ENCODE data around the gene SIRT5.

SIRT5 gene

GRCh38 chr6:13572240-13572639 lies 2.2 kb upstream of the SIRT5 start:
- H3K36me3 ChIP-seq (ENCODE audit: control insufficient read depth in 4 of 4, insufficient read depth in 4 of 4, low read length in 3 of 4): peaks cover 0 to 5% (median 0%) of the 10 kb centered on the region in 4 experiments
- no peak overlapping the region for H3K27ac ChIP-seq (ENCODE audit: insufficient read depth in 1 of 2, low read depth in 1 of 2, low read length in 2 of 2, poor library complexity in 1 of 2, severe bottlenecking in 2 of 2)
- H3K27me3 ChIP-seq (replicated peaks in 2 of 5; ENCODE audit: control insufficient read depth in 4 of 5, insufficient read depth in 5 of 5, low read length in 4 of 5): no peaks in the 10 kb centered on the region
- ChIA-PET POLR2A (no interaction called here), CTCF (interaction anchor here (0.9 to 5.4 kb wide), 7 partner anchors 10 to 118 kb away, joined by 3 to 44 read pairs (median 4); partner anchors contain the start of gene NOL7)
- no peak for DNase-seq
- WGBS (ENCODE audit: insufficient coverage): 80% methylated on average over 5 of the region's 7 CpGs
- no peaks in the 10 kb centered on the region for H3K9me3 ChIP-seq (ENCODE audit: control extremely low read depth in 1 of 5, control insufficient read depth in 4 of 5, insufficient read depth in 2 of 5, low read depth in 1 of 5, low read length in 4 of 5)
- H3K4me1 ChIP-seq (ENCODE audit: control extremely low read depth in 1 of 4, control insufficient read depth in 4 of 4, insufficient read depth in 4 of 4, low read length in 3 of 4): peaks cover 6 to 18% (median 16%) of the 10 kb centered on the region in 4 experiments
- H3K4me3 ChIP-seq (ENCODE audit: control insufficient read depth in 1 of 7, extremely low read depth in 1 of 7, insufficient read depth in 4 of 7, low read depth in 2 of 7, low read length in 6 of 7): no peak overlapping the region

GRCh38 chr6:13572951-13573654 lies 1.3 kb upstream of the SIRT5 start:
- Histone ChIP-seq H3K9me3 (ENCODE audit: control extremely low read depth in 1 of 5, control insufficient read depth in 4 of 5, insufficient read depth in 2 of 5, low read depth in 1 of 5, low read length in 4 of 5) (peaks cover 0 to 2% (median 0%) of the 10 kb centered on the region in 5 experiments), H3K27me3 (replicated peaks in 2 of 5; ENCODE audit: control insufficient read depth in 4 of 5, insufficient read depth in 5 of 5, low read length in 4 of 5) (no peaks in the 10 kb centered on the region), H3K36me3 (ENCODE audit: control insufficient read depth in 4 of 4, insufficient read depth in 4 of 4, low read length in 3 of 4) (peaks cover 0 to 5% (median 2%) of the 10 kb centered on the region in 4 experiments), H3K4me3 (ENCODE audit: control insufficient read depth in 1 of 7, extremely low read depth in 1 of 7, insufficient read depth in 4 of 7, low read depth in 2 of 7, low read length in 6 of 7) (peak overlapping the region in 5 of 7 experiments; percentile 56 to 93 (median 87)), H3K27ac (ENCODE audit: insufficient read depth in 1 of 2, low read depth in 1 of 2, low read length in 2 of 2, poor library complexity in 1 of 2, severe bottlenecking in 2 of 2) (peak overlapping the region in 1 of 2 experiments; percentile 87), H3K4me1 (ENCODE audit: control extremely low read depth in 1 of 4, control insufficient read depth in 4 of 4, insufficient read depth in 4 of 4, low read length in 3 of 4) (peaks cover 6 to 18% (median 16%) of the 10 kb centered on the region in 4 experiments)
- DNase-seq: no peak
- ChIA-PET POLR2A (no interaction called here), CTCF (interaction anchor here (0.5 to 5.4 kb wide), 9 partner anchors 11 to 263 kb away, joined by 3 to 44 read pairs (median 4); partner anchors contain the start of gene NOL7)
- WGBS (ENCODE audit: insufficient coverage): 89% methylated on average over 6 of the region's 16 CpGs

DNA sequence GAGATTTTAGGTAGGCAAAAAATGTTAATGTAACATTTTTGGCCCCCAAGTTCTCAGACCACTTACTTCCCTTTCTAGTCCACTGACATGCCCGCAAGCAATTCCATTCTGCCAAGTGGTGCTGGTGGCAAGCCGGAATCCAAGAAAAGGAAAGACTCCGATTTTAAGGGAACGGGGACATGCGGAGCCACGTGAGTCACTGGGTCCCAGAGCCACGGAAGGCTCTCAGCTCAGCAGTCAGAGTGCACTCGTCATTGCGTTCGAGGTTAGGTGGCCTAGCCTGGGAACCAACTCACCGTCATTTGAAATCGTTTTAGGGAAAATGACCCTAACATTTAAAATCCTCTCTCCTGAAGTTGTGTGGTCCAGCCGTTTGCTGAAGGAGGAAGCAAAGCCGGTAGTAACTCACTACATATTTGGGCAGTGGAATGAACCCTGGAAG lies 711 bp upstream of the SIRT5 start:
- H3K9me3 ChIP-seq (ENCODE audit: control extremely low read depth in 1 of 5, control insufficient read depth in 4 of 5, insufficient read depth in 2 of 5, low read depth in 1 of 5, low read length in 4 of 5): peaks cover 0 to 2% (median 0%) of the 10 kb centered on the region in 5 experiments
- 9% methylated on average over 11 of the region's 14 CpGs for WGBS (ENCODE audit: insufficient coverage)
- H3K4me3 ChIP-seq (ENCODE audit: control insufficient read depth in 1 of 7, extremely low read depth in 1 of 7, insufficient read depth in 4 of 7, low read depth in 2 of 7, low read length in 6 of 7): peak overlapping the region in 6 of 7 experiments; percentile 56 to 93 (median 86)
- peak; percentile 49 to 76 (median 73) for DNase-seq
- no peaks in the 10 kb centered on the region for H3K27me3 ChIP-seq (replicated peaks in 2 of 5; ENCODE audit: control insufficient read depth in 4 of 5, insufficient read depth in 5 of 5, low read length in 4 of 5)
- ChIA-PET CTCF (interaction anchor here (0.5 to 5.4 kb wide), 9 partner anchors 11 to 263 kb away, joined by 3 to 44 read pairs (median 5); partner anchors contain the start of gene NOL7), POLR2A (interaction anchor here (1.7 kb wide), 1 partner anchor 47 kb away, joined by 9 read pairs; no protein-coding TSS in a partner anchor)
- H3K36me3 ChIP-seq (ENCODE audit: control insufficient read depth in 4 of 4, insufficient read depth in 4 of 4, low read length in 3 of 4): peaks cover 0 to 5% (median 2%) of the 10 kb centered on the region in 4 experiments
- H3K4me1 ChIP-seq (ENCODE audit: control extremely low read depth in 1 of 4, control insufficient read depth in 4 of 4, insufficient read depth in 4 of 4, low read length in 3 of 4): peaks cover 6 to 18% (median 16%) of the 10 kb centered on the region in 4 experiments
- H3K27ac ChIP-seq (ENCODE audit: insufficient read depth in 1 of 2, low read depth in 1 of 2, low read length in 2 of 2, poor library complexity in 1 of 2, severe bottlenecking in 2 of 2): peak overlapping the region in 1 of 2 experiments; percentile 87

- H3K36me3 ChIP-seq (ENCODE audit: control insufficient read depth in 4 of 4, insufficient read depth in 4 of 4, low read length in 3 of 4): peaks cover 0 to 5% (median 2%) of the 10 kb centered on the region in 4 experiments
- ChIA-PET CTCF (interaction anchor here (0.9 to 5.4 kb wide), 26 partner anchors 12 to 239 kb away, joined by 3 to 44 read pairs (median 4); partner anchors contain the start of gene NOL7), POLR2A (interaction anchor here (1.1 to 1.7 kb wide), 5 partner anchors 16 to 120 kb away, joined by 3 to 9 read pairs (median 4); partner anchors contain the start of gene NOL7)
- peak; percentile 95 to 98 (median 97) for DNase-seq
- H3K27me3 ChIP-seq (replicated peaks in 2 of 5; ENCODE audit: control insufficient read depth in 4 of 5, insufficient read depth in 5 of 5, low read length in 4 of 5): no peaks in the 10 kb centered on the region
- peak overlapping the region; percentile 54 to 87 for H3K27ac ChIP-seq (ENCODE audit: insufficient read depth in 1 of 2, low read depth in 1 of 2, low read length in 2 of 2, poor library complexity in 1 of 2, severe bottlenecking in 2 of 2)
- peaks cover 0 to 2% (median 0%) of the 10 kb centered on the region in 5 experiments for H3K9me3 ChIP-seq (ENCODE audit: control extremely low read depth in 1 of 5, control insufficient read depth in 4 of 5, insufficient read depth in 2 of 5, low read depth in 1 of 5, low read length in 4 of 5)
- H3K4me3 ChIP-seq (ENCODE audit: control insufficient read depth in 1 of 7, extremely low read depth in 1 of 7, insufficient read depth in 4 of 7, low read depth in 2 of 7, low read length in 6 of 7): peak overlapping the region; percentile 78 to 93 (median 84)
- 0% methylated on average over 20 of the region's 46 CpGs for WGBS (ENCODE audit: insufficient coverage)
- peaks cover 6 to 18% (median 16%) of the 10 kb centered on the region in 4 experiments for H3K4me1 ChIP-seq (ENCODE audit: control extremely low read depth in 1 of 4, control insufficient read depth in 4 of 4, insufficient read depth in 4 of 4, low read length in 3 of 4)
These were observed 241 bp upstream of the SIRT5 start for GRCh38 chr6:13574149-13574570.

GRCh38 chr6:13575377-13575775 lies 975 bp downstream of the SIRT5 start:
- Histone ChIP-seq H3K36me3 (ENCODE audit: control insufficient read depth in 4 of 4, insufficient read depth in 4 of 4, low read length in 3 of 4) (peaks cover 0 to 7% (median 5%) of the 10 kb centered on the region in 4 experiments), H3K4me1 (ENCODE audit: control extremely low read depth in 1 of 4, control insufficient read depth in 4 of 4, insufficient read depth in 4 of 4, low read length in 3 of 4) (peaks cover 6 to 22% (median 16%) of the 10 kb centered on the region in 4 experiments), H3K9me3 (ENCODE audit: control extremely low read depth in 1 of 5, control insufficient read depth in 4 of 5, insufficient read depth in 2 of 5, low read depth in 1 of 5, low read length in 4 of 5) (peaks cover 0 to 2% (median 0%) of the 10 kb centered on the region in 5 experiments), H3K27ac (ENCODE audit: insufficient read depth in 1 of 2, low read depth in 1 of 2, low read length in 2 of 2, poor library complexity in 1 of 2, severe bottlenecking in 2 of 2) (peak overlapping the region; percentile 54 to 87), H3K4me3 (ENCODE audit: control insufficient read depth in 1 of 7, extremely low read depth in 1 of 7, insufficient read depth in 4 of 7, low read depth in 2 of 7, low read length in 6 of 7) (peak overlapping the region; percentile 78 to 93 (median 84)), H3K27me3 (replicated peaks in 2 of 5; ENCODE audit: control insufficient read depth in 4 of 5, insufficient read depth in 5 of 5, low read length in 4 of 5) (no peaks in the 10 kb centered on the region)
- ChIA-PET POLR2A (interaction anchor here (1.0 to 1.7 kb wide), 6 partner anchors 17 to 121 kb away, joined by 3 to 9 read pairs (median 4); partner anchors contain the start of gene NOL7), CTCF (interaction anchor here (0.5 to 5.4 kb wide), 31 partner anchors 10 to 238 kb away, joined by 3 to 44 read pairs (median 5); partner anchors contain the start of gene NOL7)
- peak in 1 of 3 donors; percentile 88 for DNase-seq
- WGBS (ENCODE audit: insufficient coverage): 0% methylated on average over 1 of the region's 3 CpGs

GRCh38 chr6:13576017-13576416 lies 1.6 kb downstream of the SIRT5 start:
- no peak for DNase-seq
- peaks cover 0 to 2% (median 0%) of the 10 kb centered on the region in 5 experiments for H3K9me3 ChIP-seq (ENCODE audit: control extremely low read depth in 1 of 5, control insufficient read depth in 4 of 5, insufficient read depth in 2 of 5, low read depth in 1 of 5, low read length in 4 of 5)
- H3K36me3 ChIP-seq (ENCODE audit: control insufficient read depth in 4 of 4, insufficient read depth in 4 of 4, low read length in 3 of 4): peaks cover 0 to 7% (median 5%) of the 10 kb centered on the region in 4 experiments
- ChIA-PET POLR2A (no interaction called here), CTCF (interaction anchor here (1.0 to 5.4 kb wide), 9 partner anchors 9 to 214 kb away, joined by 3 to 44 read pairs (median 5); no protein-coding TSS in a partner anchor)
- peak overlapping the region in 1 of 2 experiments; percentile 19 for H3K27ac ChIP-seq (ENCODE audit: insufficient read depth in 1 of 2, low read depth in 1 of 2, low read length in 2 of 2, poor library complexity in 1 of 2, severe bottlenecking in 2 of 2)
- H3K4me1 ChIP-seq (ENCODE audit: control extremely low read depth in 1 of 4, control insufficient read depth in 4 of 4, insufficient read depth in 4 of 4, low read length in 3 of 4): peaks cover 6 to 22% (median 16%) of the 10 kb centered on the region in 4 experiments
- no peaks in the 10 kb centered on the region for H3K27me3 ChIP-seq (replicated peaks in 2 of 5; ENCODE audit: control insufficient read depth in 4 of 5, insufficient read depth in 5 of 5, low read length in 4 of 5)
- 100% methylated on average over 1 of the region's 3 CpGs for WGBS (ENCODE audit: insufficient coverage)
- H3K4me3 ChIP-seq (ENCODE audit: control insufficient read depth in 1 of 7, extremely low read depth in 1 of 7, insufficient read depth in 4 of 7, low read depth in 2 of 7, low read length in 6 of 7): no peak overlapping the region
